Activated CD4-positive, alpha-beta T cell treated with anti-CD3 and anti-CD28 coated beads, Interleukin-2, amount 50 U/mL, for 1 hour (primary cell): Measurements from ENCODE around the gene INF2.
A peak's percentile ranks its signal among the peaks of the same experiment; 100 is the strongest.

Source experiments
- DNase-seq: peaks from one replicate; pipeline ENCODE4 v3.0.0-alpha.2; 2020

Gene INF2

DNA sequence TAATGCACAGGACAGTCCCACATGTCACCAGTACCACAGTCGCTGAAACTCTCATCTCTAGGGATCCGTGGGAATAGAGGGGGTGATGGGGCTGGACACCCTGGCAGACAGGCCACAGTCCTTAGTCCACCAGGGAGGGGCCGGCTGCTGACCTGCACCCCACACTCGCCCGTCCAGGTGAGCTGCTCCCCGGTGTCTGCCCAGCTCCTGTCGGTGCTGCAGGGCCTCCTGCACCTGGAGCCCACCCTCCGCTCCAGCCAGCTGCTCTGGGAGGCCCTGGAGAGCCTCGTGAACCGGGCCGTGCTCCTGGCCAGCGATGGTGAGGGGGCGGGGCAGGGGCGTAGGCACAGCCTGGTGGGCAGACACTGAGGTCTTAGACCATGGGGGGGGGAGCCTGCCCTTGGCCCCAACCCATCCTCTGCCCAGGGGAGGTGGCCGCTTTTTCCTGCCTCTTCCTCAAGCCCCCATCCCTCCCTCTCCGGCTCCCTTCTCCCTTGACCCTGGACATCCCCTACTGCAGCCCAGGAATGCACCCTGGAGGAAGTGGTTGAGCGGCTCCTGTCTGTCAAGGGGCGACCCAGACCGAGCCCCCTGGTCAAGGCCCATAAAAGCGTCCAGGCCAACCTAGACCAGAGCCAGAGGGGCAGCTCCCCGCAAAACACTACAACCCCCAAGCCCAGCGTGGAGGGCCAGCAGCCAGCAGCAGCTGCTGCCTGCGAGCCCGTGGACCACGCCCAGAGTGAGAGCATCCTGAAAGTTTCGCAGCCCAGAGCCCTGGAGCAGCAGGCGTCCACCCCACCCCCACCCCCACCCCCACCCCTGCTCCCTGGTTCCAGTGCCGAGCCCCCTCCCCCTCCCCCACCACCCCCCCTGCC, 17.6 kb downstream of the INF2 start:
- no peak for DNase-seq

DNA sequence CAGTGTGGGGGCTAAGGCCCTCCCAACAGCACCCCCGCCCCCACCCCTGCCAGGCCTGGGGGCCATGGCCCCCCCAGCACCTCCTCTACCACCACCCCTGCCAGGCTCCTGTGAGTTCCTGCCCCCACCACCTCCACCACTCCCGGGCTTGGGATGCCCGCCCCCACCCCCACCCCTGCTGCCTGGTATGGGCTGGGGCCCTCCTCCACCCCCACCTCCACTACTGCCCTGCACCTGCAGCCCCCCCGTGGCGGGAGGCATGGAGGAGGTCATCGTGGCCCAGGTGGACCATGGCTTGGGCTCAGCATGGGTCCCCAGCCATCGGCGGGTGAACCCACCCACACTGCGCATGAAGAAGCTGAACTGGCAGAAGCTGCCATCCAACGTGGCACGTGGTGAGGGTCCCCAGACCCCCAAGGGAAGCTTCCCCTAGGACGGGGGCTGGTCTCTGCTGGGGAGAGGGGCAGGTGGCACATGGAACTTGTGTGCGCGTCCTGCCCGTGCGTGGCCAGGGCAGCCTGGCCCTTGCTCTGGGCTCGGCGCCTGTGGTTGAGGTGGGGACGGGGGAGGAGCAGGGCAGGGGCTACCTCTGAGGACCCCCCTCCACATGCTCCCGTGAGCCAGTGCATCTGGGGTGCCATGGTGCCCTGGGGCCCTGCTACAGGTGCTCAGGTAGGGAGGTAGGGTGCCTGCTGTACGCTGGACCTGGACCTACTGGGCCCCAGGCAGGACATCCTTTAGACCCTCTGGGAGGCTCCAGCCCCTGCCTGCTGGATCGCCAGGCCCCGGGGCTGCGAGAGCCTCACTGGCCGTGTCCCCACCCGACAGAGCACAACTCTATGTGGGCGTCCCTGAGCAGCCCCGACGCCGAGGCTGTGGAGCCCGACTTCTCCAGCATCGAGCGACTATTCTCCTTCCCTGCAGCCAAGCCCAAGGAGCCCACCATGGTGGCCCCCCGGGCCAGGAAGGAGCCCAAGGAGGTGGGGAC, 18.5 kb downstream of the INF2 start:
- no peak for DNase-seq

DNA sequence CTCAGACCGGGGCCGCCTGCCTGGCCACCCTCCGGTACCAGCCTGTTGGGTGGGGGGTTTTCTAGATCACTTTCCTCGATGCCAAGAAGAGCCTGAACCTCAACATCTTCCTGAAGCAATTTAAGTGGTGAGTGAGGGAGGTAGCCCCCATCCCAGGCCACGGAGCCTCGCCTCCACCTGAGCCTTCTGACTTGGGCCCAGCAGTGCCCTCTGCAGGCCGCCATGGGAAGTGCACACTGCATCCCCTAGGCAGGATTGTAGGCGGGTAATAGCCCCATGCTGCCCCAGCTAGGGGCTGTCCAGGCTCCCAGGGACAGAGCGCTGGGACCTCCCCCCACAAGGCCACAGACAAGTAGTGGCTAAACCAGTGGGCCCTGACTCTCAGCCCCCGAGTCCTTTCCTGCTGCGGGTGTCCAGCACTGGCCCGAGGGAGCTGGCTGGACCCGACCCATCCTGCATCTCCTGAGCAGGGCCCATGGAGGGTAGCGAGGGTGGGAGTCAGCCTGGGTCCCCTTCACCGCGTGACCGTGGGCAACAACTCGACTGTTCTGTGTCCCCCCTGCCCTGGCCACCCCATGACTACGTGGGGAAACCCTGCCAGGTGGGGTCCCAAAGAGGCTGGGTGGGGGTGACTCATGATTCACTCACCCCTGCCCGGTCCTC, 19.3 kb downstream of the INF2 start:
- DNase-seq = peak; percentile 74

DNA sequence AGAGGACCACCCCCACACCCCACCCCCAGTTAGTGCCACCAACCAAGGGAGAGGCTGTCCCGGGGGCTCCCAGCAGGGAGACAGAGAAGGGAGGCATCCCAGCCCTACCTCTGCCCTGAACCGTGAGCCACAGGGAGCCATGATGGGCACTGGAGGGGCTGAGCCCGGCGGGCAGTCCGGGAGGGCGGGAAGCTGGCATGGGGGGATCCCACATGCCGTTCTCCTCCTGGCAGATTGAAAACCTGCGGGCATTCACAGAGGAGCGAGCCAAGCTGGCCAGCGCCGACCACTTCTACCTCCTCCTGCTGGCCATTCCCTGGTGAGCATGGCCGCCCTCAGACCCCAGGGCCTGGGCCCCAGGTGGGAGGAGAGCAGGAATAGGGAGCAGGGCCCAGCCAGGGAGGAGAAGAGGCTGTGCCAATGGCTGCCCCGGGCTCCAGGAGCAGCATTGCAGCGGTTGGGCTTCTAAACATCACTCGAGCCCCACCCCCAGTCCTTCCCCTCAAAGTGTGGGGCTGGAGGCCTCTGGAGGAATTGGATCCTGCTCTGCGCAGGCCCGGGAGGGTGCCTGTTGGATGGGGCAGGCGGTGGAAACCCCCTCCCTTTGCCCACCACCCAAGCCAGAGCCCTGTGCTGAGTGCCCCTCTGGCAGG, 20.1 kb downstream of the INF2 start:
- DNase-seq = no peak

DNA sequence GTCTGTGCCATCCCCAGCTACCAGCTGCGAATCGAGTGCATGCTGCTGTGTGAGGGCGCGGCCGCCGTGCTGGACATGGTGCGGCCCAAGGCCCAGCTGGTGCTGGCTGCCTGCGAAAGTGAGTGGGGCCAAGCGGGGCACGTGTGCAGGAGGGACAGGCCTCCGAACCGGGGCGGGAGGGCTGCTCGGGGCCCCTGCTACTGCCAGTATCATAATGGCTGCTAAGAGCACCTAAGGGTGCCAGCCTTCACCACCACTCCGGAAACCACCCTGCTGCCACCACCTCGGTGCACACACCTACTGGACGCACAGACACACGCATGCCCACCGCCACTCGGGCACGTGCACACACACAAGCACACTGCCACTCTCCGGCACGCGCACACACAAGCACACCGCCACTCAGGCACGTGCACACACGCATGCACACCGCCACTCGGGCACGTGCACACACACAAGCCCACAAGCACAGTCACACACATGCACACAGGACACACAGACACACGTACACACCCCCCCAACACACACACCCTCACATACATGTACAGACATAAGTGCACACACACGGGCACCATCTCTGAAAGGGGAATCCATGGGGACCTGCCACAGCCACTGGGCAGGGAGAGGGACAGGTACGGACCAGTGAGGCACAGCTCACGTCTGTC, 20.8 kb downstream of the INF2 start:
- no peak for DNase-seq

DNA sequence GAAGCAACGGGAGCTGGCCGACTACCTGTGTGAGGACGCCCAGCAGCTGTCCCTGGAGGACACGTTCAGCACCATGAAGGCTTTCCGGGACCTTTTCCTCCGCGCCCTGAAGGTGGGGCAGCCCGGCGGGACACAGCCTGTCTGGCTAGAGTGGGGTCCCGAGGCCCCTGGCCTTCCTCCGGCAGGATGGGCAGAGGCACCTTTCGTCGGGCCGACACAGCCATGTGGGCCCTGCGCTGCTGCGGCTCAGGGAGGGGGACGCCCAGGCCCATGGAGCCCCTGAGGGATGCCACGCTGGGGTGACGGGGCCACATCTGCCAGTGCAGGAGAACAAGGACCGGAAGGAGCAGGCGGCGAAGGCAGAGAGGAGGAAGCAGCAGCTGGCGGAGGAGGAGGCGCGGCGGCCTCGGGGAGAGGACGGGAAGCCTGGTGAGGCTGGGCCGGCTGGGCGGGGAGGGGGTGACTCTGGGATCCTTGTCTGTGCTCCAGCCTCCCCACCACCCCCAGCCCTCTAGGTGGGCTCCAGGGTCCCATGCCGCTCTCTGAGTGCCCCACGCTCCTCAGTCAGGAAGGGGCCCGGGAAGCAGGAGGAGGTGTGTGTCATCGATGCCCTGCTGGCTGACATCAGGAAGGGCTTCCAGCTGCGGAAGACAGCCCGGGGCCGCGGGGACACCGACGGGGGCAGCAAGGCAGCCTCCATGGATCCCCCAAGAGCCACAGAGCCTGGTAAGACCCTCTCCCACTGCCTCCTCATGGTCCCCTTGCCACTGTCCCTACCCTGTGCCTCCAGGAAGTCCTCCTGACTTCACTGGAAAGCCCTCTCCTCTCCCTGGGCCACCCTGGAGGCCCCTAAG, 23.7 kb downstream of the INF2 start:
- DNase-seq = no peak

DNA sequence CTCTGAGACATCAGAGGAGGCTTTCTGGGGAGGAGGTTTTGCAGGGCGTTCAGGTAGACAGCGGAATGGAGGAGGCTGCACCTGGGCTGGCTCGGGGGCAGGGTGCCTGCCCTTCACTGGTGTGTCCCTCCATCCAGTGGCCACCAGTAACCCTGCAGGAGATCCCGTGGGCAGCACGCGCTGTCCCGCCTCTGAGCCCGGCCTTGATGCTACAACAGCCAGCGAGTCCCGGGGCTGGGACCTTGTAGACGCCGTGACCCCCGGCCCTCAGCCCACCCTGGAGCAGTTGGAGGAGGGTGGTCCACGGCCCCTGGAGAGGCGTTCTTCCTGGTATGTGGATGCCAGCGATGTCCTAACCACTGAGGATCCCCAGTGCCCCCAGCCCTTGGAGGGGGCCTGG, 24.6 kb downstream of the INF2 start:
- no peak for DNase-seq

DNA sequence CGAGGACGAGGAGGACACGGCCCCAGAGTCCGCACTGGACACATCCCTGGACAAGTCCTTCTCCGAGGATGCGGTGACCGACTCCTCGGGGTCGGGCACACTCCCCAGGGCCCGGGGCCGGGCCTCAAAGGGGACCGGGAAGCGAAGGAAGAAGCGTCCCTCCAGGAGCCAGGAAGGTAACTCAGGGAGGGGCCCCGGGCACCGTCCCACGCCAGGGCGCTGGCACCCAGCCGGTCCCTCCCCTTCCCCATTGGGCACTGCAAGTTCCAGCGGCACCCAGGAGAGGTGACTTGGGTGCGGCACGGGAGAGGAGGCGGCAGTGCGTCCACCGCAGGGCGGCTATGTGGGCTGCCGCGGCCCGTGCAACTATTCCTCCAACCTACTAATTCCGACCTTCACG, 25.3 kb downstream of the INF2 start:
- DNase-seq = no peak

DNA sequence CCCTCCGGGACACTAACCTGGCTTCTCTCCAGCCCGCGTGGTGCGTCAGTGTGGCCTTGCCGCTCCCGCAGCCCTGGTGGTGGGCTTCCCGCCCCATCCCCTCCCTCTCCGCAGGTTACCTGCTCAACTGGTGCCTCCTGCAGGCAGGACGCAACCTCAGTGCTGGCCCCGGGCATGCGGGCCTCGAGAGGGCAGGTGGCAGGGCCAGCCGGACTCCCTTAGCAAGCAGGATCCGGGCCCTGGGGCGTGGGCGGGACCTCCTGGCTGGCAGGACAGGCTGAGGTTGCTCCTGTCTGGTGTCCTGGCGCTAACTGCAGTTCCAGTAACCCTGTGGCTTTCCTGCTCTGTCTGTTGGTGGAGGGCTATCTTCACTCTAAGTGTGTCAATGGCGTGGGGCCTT, 26.0 kb downstream of the INF2 start:
- DNase-seq = no peak

DNA sequence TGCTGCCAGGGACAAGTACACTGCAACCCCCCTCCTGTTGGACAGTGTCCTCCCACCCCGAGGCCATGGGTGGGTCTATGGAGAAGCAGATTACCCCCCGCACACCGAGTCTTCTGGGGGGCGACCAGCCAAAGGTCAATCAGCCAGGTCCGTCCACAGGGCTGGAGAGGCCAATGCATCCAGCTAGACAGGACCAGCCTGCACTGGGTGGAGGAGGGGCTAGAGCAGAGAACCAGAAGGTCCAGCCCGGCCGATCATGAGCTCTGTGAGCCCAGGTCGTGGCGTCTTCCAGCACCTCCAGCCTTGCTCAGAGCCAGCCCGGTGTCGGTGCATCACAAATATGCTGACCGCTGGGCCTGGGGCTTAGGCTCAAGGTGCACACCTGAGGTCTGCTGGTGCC, 26.5 kb downstream of the INF2 start:
- no peak for DNase-seq

DNA sequence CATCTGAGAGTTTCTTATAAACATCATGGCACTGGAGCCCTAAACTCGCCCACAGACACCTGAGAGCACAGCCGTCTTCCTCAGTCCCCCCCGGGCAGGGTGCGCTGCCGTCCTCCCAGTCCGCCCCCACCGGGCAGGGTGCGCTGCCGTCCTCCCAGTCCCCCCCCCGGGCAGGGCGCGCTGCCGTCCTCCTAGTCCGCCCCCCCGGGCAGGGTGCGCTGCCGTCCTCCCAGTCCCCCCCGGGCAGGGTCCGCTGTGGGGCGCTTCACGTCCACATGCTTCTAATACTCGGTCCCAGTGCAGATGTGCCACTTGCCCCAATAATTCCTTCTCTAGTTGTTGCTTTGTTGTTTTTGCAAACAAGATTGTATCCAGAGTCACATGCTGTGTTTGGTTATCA, 27.7 kb downstream of the INF2 start:
- no peak for DNase-seq

DNA sequence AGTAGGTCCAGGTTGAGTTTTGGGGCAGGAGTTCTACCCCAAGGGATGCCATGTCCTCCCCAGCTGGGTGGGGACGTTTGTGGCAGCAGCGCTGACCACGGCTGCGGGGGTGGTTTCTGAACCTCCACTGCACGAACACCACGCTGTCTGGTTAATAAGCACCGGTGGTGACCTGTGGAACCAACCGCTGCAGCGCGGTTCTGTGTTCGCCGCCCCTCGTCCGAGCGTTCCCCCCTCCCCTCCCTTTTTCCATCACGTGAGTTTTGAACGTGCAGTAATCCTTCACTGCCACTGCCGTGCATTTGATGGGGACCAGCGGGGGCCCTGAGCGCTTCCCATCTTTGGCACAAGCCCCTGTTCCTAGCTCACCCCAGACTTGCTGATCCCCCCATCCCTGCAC, 28.2 kb downstream of the INF2 start:
- no peak for DNase-seq

DNA sequence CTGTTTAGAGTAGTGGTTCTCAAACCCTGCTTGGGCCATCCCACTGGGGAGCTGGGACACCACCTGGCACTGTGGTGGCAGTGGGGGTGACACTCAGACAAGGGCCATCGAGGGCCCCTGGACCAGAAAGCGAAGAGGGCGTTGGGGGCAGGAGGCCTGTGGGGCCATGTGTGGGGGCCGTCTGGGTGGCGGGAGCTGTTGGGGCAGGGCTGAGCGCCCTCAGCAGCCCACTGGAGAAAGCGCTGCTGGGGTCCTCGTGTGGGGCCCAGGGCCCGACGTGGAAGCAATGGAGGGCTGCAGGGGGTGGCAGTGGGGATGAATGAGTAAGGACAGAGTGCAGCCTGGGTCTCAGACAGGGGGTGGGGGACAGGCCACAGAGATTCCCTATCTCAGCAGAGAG, 28.7 kb downstream of the INF2 start:
- DNase-seq = no peak

DNA sequence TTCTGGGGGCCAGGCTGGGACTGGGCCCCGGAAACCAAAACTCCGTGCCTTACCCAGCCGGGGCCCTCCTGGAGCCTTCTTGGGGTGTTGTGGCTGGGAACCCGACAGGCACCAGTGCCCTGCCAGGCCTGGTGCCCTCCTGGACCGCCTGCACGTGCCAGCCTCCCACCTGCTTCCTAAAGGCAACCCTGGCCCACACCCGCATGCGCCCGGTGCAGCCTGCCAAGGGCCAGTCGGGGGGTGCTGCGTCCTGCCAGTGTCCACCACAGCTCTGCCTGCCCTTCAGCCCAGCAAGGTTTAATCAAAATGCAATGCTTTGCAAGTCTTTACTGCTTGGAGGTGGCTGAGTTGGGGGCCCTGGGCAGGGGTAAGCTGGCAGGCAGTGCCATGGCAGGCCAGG, 29.5 kb downstream of the INF2 start:
- DNase-seq = no peak

DNA sequence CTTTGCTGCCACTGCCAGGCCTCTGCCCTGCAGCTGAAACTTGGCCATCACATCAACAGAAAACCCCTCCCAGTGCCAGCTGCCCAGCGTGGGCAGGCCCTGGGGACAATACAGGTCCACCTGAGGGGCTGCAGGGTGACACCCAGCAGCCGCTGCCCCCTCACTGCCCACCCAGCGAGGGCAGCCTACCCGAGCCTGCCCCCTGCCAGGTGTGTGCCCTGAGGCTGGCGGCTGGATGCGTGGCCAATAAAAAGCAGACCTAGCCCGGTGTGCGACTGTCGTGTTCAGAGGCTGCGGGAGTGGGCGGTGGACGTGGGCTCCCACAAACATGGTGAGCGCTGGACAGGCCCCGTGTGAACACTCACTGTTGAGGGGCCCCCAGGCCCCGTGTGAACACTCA, 29.9 kb downstream of the INF2 start:
- DNase-seq = no peak

DNA sequence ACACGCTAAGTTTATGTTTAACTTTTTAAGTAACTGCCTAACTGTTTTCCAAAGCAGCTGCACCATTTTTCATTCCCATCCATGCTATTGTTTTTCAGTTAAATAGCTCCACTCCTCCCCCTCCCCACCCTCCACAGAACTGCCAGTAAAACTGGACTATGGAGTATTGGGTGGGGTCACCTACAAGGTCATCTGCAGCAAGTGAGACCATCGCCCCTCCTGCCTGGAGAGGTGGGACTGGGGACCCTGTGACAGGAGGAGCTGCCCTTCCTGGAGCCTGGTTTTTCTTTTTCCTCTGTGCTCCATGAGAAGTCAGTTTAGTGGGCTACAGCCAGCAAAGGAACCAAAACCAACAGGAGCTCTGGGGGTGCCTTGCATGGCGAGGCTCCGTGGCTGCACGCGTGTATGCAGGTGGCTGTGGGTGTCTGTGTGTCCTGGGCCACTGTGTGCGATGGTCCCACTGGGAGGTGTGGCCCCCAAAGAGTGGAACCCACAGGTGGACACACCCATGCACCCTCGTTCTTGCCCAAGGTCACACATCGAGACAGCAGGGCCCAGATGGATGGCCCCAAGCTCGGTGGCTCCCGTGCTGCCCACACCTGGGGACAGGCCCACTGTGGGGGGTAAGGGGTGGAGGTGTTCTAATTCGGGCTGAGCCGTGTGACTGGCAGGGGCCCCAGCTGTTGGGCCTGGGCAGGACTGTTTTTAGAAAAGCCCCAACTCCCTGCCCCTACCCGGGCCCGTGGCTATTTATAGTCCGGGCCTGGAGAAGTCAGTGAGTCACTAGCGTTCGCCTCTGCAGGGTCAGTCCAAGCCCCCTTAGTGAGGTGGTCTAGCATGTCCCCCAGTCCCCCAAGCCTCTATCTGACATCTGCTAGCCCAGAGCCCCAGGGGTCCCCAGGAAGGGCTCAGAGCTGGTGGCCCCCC, 32.4 kb downstream of the INF2 start:
- no peak for DNase-seq

DNA sequence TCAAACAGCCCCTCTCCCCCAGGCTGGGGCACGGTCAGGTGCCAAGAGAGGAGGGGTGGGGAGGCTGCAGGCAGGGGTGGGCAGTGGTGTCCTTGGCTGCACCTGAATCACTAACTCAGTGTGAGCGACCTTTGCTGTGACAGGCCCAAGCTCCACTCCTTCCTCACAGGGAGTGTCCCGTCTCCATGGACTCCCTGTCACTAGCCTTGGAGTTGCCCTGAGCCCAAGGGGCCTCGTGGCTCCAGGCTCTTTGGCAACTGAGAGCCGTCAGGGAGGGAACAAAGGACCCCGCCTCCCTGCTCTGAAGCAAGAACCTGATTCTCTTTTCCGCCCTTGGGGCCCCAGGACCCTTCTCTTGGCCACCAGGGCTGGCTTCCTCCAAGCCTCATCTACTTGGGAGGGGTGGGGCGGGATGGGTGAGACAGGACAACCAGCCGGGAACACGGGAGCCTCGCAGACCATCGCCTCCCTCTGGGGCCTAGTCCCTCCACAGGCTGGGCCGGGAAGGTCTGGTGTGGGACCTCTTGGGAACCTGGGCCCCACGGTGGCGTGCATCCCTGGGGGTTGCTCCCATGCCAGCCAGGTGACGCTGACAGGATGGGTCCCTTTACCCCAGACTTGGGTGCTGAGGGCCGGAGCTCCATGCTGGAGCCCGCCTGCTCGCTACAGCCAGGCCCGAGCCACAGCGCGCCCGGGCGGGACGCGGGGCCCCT, 33.7 kb downstream of the INF2 start:
- no peak for DNase-seq

DNA sequence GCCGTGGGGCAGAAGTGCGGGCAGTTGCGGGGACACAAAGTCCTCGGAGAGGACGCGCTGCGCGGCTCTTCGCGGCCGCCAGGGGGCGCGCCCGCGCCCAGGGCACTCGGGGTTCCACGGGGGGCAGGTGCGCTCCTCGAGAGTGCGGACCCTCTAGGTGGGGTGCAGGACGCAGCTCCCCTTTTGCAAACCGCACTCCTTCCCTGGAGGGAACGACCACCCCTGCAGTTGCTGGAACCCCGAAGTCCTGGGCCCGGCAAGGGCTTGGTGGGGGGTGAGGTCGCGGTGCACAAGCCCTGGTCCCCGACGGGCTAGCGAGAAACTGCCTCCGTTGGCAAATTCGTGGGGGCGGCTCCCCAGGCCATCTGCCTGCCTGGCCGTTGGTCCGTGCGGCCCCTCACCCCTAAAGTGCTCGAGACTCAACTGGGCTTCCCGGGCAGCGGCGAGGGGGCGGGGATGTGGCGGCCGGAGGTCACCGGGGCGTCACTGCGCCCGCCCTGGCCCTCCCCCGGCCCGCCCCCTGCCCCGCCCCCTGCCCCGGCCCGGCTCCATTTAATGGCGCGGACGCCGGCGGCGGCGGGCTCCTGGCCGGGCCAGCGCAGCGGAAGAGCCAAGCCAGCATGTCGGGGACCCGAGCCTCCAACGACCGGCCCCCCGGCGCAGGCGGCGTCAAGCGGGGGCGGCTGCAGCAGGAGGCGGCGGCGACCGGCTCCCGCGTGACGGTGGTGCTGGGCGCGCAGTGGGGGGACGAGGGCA, 34.4 kb downstream of the INF2 start, which contains the start of gene ADSS1:
TSS of gene ADSS1 (plus strand) at position 579 of the 756 bp plus-strand sequence. CDS start at position 621, 42 bp downstream.
- peak; percentile 57 for DNase-seq
